NCI-H128 (cell line): Measurements from ENCODE around the gene NAA35.
"Not testable (repeated sequence)": the region's sequence is repeated elsewhere in the genome, so short reads cannot be mapped to it uniquely, and the experiment has no call there.

ENCODE experiments used
- DNase-seq: peaks from one replicate; lab custom pipeline; 2025; ENCODE audit not compliant: unreplicated experiment; lab: John Stamatoyannopoulos, UW

The NAA35 gene

GRCh38 chr9:85943757-85944430 lies 2.9 kb downstream of the NAA35 start:
- no peak for DNase-seq

- no peak for DNase-seq
These were observed 3.7 kb downstream of the NAA35 start for GRCh38 chr9:85944672-85945071.

- DNase-seq, result no peak
These were observed 8.8 kb downstream of the NAA35 start for GRCh38 chr9:85949586-85950335.

- no peak for DNase-seq
These were observed 19.0 kb downstream of the NAA35 start for GRCh38 chr9:85959955-85960354.

GRCh38 chr9:85960688-85961093 lies 19.7 kb downstream of the NAA35 start:
- DNase-seq, result no peak

GRCh38 chr9:85964526-85964925 lies 23.6 kb downstream of the NAA35 start:
- no peak for DNase-seq

GRCh38 chr9:85964949-85965348 lies 24.0 kb downstream of the NAA35 start:
- no peak for DNase-seq

- no peak for DNase-seq
These were observed 28.8 kb downstream of the NAA35 start for GRCh38 chr9:85969727-85970126.

- no peak for DNase-seq
These were observed 30.8 kb downstream of the NAA35 start for GRCh38 chr9:85971731-85972130.

- DNase-seq, result no peak
These were observed 32.3 kb downstream of the NAA35 start for GRCh38 chr9:85973238-85973637.

- not testable (repeated sequence) for DNase-seq
These were observed 33.2 kb downstream of the NAA35 start for GRCh38 chr9:85974055-85974547.

- no peak for DNase-seq
These were observed 37.5 kb downstream of the NAA35 start for GRCh38 chr9:85978496-85978895.

GRCh38 chr9:85981369-85981768 lies 40.4 kb downstream of the NAA35 start:
- no peak for DNase-seq

- DNase-seq, result no peak
These were observed 43.5 kb downstream of the NAA35 start for GRCh38 chr9:85984457-85984856.

GRCh38 chr9:85987236-85987635 lies 46.3 kb downstream of the NAA35 start:
- no peak for DNase-seq

GRCh38 chr9:85994191-85994590 lies 53.2 kb downstream of the NAA35 start:
- no peak for DNase-seq

- DNase-seq, result no peak
These were observed 54.2 kb downstream of the NAA35 start for GRCh38 chr9:85995097-85995496.

GRCh38 chr9:85995599-85995998 lies 54.7 kb downstream of the NAA35 start:
- no peak for DNase-seq

- DNase-seq, result no peak
These were observed 64.4 kb downstream of the NAA35 start for GRCh38 chr9:86005253-86005775.

- DNase-seq, result no peak
These were observed 68.2 kb downstream of the NAA35 start for GRCh38 chr9:86009133-86009532.

GRCh38 chr9:86020731-86021130 lies 79.8 kb downstream of the NAA35 start:
- DNase-seq, result no peak

- DNase-seq, result no peak
These were observed 80.2 kb downstream of the NAA35 start for GRCh38 chr9:86021166-86021565.
